HEK293T (cell line): Measurements from ENCODE around the gene ANO2.

Experiments used
- ARNT ChIP-seq: fragments of 450-650 bp; IDR thresholded peaks from 2 replicates; pipeline ENCODE4 v1.6.1; 2017; ENCODE audit warnings: mild to moderate bottlenecking
- BHLHE40 ChIP-seq: fragments of 450-650 bp; IDR thresholded peaks from 2 replicates; pipeline ENCODE4 v1.6.1; 2016; ENCODE audit warnings: mild to moderate bottlenecking, moderate library complexity, borderline replicate concordance
- ELF4 ChIP-seq: fragments of 450-650 bp; IDR thresholded peaks from 2 replicates; pipeline ENCODE4 v1.6.1; 2017; ENCODE audit warnings: antibody characterized with exemption
- HDGF ChIP-seq: fragments of 450-650 bp; IDR thresholded peaks from 2 replicates; pipeline ENCODE4 v1.6.1; 2017; ENCODE audit warnings: antibody characterized with exemption, borderline replicate concordance
- SP1 ChIP-seq: fragments of 450-650 bp; IDR thresholded peaks from 2 replicates; pipeline ENCODE4 v1.6.1; 2017
- SUZ12 ChIP-seq: fragments of 450-650 bp; IDR thresholded peaks from 2 replicates; pipeline ENCODE4 v1.6.1; 2016; ENCODE audit warnings: mild to moderate bottlenecking
- ZNF384 ChIP-seq: fragments of 450-650 bp; IDR thresholded peaks from 2 replicates; pipeline ENCODE4 v1.6.1; 2016

DNA sequence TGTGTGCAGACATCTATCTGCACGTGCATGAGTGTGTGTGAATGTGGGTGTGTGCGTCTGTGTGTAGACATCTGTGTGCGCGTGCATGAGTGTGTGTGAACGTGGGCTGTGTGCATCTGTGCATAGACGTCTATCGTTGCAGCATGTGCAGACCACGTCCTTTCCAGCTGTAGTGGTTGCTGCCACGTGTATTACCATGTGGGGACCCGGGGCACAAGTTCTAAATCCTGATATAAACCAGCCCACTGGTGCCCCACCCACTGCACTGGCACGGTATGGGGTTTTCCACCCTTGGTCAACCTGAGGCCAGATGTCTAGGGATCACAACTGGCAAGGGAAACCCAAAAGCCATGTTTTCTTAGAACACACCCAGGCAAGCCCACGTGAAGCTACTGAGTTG is 197.0 kb downstream of the ANO2 start:
- TF ChIP-seq BHLHE40 (no peak), HDGF (no peak), ELF4 (no peak), SP1 (no peak), ARNT (no peak), SUZ12 (no peak), ZNF384 (no peak)
